ENCODE results near the gene DNAJC12.

DNAJC12 gene

DNA sequence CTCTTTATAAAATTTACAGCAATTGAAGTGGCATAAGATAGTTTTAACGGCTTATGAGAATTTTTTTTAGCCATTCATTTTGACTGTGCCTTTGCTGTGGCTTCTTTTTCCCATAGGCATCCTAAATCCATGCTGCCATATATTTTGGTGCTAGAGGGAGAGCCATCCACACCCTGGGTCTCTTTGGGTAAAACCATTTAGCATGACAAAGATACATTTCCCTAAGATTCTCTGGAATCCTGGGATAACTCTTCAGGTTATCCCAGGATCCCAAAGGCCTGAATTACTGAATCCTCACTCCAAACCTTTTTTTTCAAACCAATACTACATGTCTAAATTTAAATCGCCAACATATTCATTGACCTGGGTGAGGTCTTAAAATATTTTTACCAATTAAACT lies 28.9 kb downstream of the DNAJC12 start:
- TF ChIP-seq POLR2AphosphoS5 (IDR thresholded peaks at IDR 0.05; ENCODE audit: low read depth, low read length) (no peak), SIN3A (IDR thresholded peaks at IDR 0.05; ENCODE audit: borderline replicate concordance, insufficient read depth, low read length) (no peak), TAF1 (IDR thresholded peaks at IDR 0.05; ENCODE audit: borderline replicate concordance, insufficient read depth, low read length) (no peak), FOXP2 (optimal IDR thresholded peaks at IDR 0.05; ENCODE audit: borderline replicate concordance, extremely low read depth, extremely low read length, insufficient read depth) (no peak)
- TF ChIP-seq, protein P1, sequence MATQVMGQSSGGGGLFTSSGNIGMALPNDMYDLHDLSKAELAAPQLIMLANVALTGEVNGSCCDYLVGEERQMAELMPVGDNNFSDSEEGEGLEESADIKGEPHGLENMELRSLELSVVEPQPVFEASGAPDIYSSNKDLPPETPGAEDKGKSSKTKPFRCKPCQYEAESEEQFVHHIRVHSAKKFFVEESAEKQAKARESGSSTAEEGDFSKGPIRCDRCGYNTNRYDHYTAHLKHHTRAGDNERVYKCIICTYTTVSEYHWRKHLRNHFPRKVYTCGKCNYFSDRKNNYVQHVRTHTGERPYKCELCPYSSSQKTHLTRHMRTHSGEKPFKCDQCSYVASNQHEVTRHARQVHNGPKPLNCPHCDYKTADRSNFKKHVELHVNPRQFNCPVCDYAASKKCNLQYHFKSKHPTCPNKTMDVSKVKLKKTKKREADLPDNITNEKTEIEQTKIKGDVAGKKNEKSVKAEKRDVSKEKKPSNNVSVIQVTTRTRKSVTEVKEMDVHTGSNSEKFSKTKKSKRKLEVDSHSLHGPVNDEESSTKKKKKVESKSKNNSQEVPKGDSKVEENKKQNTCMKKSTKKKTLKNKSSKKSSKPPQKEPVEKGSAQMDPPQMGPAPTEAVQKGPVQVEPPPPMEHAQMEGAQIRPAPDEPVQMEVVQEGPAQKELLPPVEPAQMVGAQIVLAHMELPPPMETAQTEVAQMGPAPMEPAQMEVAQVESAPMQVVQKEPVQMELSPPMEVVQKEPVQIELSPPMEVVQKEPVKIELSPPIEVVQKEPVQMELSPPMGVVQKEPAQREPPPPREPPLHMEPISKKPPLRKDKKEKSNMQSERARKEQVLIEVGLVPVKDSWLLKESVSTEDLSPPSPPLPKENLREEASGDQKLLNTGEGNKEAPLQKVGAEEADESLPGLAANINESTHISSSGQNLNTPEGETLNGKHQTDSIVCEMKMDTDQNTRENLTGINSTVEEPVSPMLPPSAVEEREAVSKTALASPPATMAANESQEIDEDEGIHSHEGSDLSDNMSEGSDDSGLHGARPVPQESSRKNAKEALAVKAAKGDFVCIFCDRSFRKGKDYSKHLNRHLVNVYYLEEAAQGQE (IDR thresholded peaks at IDR 0.05; ENCODE audit: insufficient read depth in 1 of 2, low read depth in 2 of 2, low read length in 2 of 2): no peak

DNA sequence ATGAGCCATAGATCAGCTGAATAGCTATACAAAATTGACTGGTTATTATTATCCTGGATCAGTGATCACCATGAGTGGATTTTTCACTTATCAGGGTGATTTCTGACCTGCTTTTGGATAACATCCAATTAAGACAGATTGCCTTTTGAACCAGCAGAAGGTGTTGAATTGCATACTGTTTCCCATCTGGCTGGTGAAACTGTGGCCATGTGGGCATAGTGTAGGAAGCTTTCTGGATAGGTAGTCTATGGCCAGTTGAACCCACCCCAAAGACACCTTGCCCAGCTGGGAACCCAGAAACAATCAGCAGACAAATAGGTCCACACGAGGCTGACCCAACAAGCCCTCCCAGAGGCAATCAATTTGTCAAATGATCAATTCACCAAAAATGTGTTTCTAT lies 29.3 kb downstream of the DNAJC12 start:
- no peak for TF ChIP-seq POLR2AphosphoS5 (IDR thresholded peaks at IDR 0.05; ENCODE audit: low read depth, low read length)
- no peak for TF ChIP-seq FOXP2 (optimal IDR thresholded peaks at IDR 0.05; ENCODE audit: borderline replicate concordance, extremely low read depth, extremely low read length, insufficient read depth)
- no peak for TF ChIP-seq SIN3A (IDR thresholded peaks at IDR 0.05; ENCODE audit: borderline replicate concordance, insufficient read depth, low read length)
- TF ChIP-seq TAF1 (IDR thresholded peaks at IDR 0.05; ENCODE audit: borderline replicate concordance, insufficient read depth, low read length): no peak
- TF ChIP-seq, protein P1 (IDR thresholded peaks at IDR 0.05; ENCODE audit: insufficient read depth in 1 of 2, low read depth in 2 of 2, low read length in 2 of 2): no peak

DNA sequence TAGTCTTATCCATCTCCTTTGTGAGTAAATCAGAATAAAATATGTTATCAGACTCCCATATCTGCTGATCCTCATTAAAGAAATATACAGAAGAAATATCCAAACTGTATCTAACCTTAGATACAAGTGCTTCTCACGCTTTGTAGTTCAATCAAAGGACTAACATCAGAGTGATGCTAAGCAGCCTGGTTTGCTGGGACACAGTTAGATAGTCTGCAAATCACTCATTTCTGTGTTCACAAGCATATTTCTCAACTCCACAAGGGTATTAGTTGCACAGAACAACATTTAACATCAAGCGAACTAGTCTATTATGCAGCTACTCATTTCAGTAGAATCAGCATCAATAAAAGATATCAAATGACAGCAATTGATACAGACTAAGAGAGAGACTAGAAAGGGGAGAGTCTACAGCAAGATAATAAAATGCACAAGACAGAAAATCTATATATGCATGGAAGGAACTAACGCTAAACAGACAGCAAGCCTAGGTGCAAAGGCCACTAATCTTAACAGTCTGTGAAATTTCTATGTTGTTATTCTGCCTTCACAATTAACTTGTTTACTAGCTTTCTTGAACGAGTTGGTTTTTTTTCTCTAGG lies 30.0 kb downstream of the DNAJC12 start:
- no peak for TF ChIP-seq SIN3A (IDR thresholded peaks at IDR 0.05; ENCODE audit: borderline replicate concordance, insufficient read depth, low read length)
- no peak for TF ChIP-seq FOXP2 (optimal IDR thresholded peaks at IDR 0.05; ENCODE audit: borderline replicate concordance, extremely low read depth, extremely low read length, insufficient read depth)
- TF ChIP-seq, protein P1 (IDR thresholded peaks at IDR 0.05; ENCODE audit: insufficient read depth in 1 of 2, low read depth in 2 of 2, low read length in 2 of 2): no peak
- TF ChIP-seq POLR2AphosphoS5 (IDR thresholded peaks at IDR 0.05; ENCODE audit: low read depth, low read length): no peak
- TF ChIP-seq TAF1 (IDR thresholded peaks at IDR 0.05; ENCODE audit: borderline replicate concordance, insufficient read depth, low read length): no peak

DNA sequence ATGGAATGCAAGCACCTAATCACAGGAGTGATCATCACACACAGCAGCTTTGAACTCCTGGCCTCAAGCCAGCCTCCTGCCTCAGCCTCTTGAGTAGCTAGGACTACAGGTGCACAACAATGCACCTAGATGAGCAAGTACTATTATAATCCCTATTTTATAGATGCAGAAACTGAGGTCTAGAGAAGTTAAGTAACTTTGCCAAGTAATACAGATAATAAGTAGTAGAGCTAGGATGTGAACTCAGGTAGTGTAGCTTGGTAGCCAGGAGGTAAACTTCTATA lies 33.7 kb downstream of the DNAJC12 start:
- TF ChIP-seq, protein P1 (IDR thresholded peaks at IDR 0.05; ENCODE audit: insufficient read depth in 1 of 2, low read depth in 2 of 2, low read length in 2 of 2): no peak
- TF ChIP-seq TAF1 (IDR thresholded peaks at IDR 0.05; ENCODE audit: borderline replicate concordance, insufficient read depth, low read length): no peak
- no peak for TF ChIP-seq SIN3A (IDR thresholded peaks at IDR 0.05; ENCODE audit: borderline replicate concordance, insufficient read depth, low read length)
- no peak for TF ChIP-seq POLR2AphosphoS5 (IDR thresholded peaks at IDR 0.05; ENCODE audit: low read depth, low read length)
- no peak for TF ChIP-seq FOXP2 (optimal IDR thresholded peaks at IDR 0.05; ENCODE audit: borderline replicate concordance, extremely low read depth, extremely low read length, insufficient read depth)
